Caco-2 (cell line): ENCODE measurements around the gene NEU1. TPM values are rescaled to one million over a fixed set of nuclear protein-coding genes. Genes with fewer than 3 reads are reported as not detected.
A peak's percentile ranks its signal among the peaks of the same experiment; 100 is the strongest.

ENCODE experiments used
- BruUV-seq: library from RNA; stranded (reverse); fragments of 400-500 nt; replicated peaks from 2 replicates; lab custom pipeline; 2021; lab: Mats Ljungman, UMichigan
- CTCF ChIA-PET: fragments of 300-600 bp; sonication (Branson Sonifier 250); formaldehyde crosslinking; loops from one replicate; lab custom pipeline; 2022; ENCODE audit warnings: antibody characterized with exemption; lab: Charles Lee
- POLR2A ChIA-PET: fragments of 300-600 bp; sonication (Branson Sonifier 250); formaldehyde crosslinking; loops from one replicate; lab custom pipeline; 2022; ENCODE audit warnings: antibody characterized with exemption; lab: Charles Lee
- DNase-seq, 2 experiments: peaks; one replicate each; pipeline versions ENCODE4 v3.0.0 to v3.0.0-alpha.2; 2020 to 2022
- H3K27me3 ChIP-seq: replicated peaks from 2 replicates; pipeline ENCODE4 v1.6.0; 2011; ENCODE audit warnings: low read length; ENCODE audit not compliant: control insufficient read depth, insufficient read depth
- H3K36me3 ChIP-seq: 2 replicates; pipeline ENCODE4 v1.5.1; 2011; ENCODE audit warnings: low read length; ENCODE audit not compliant: control insufficient read depth, insufficient read depth
- H3K4me1 ChIP-seq: fragments of 250-450 bp; sonication (Bioruptor Pico); 2 replicates; pipeline ENCODE4 v1.5.1; 2020; ENCODE audit warnings: mild to moderate bottlenecking
- H3K4me3 ChIP-seq: 2 replicates; pipeline ENCODE4 v1.5.1; 2011; ENCODE audit warnings: low read depth, mild to moderate bottlenecking, control low read depth, low read length
- H3K9me3 ChIP-seq: fragments of 250-450 bp; sonication (Bioruptor Pico); 2 replicates; pipeline ENCODE4 v1.5.1; 2020; ENCODE audit warnings: mild to moderate bottlenecking, moderate library complexity
- H3K27ac Mint-ChIP-seq: one replicate; pipeline ENCODE4 v1.8.0; 2022; ENCODE audit warnings: mixed read lengths; ENCODE audit not compliant: unreplicated experiment
- H3K27me3 Mint-ChIP-seq: one replicate; pipeline ENCODE4 v1.8.0; 2022; ENCODE audit warnings: mixed read lengths; ENCODE audit not compliant: insufficient read depth, unreplicated experiment
- H3K36me3 Mint-ChIP-seq: one replicate; pipeline ENCODE4 v1.8.0; 2022; ENCODE audit warnings: mild to moderate bottlenecking, mixed read lengths; ENCODE audit not compliant: insufficient read depth, unreplicated experiment
- H3K4me1 Mint-ChIP-seq: one replicate; pipeline ENCODE4 v1.8.0; 2022; ENCODE audit warnings: low read depth, mixed read lengths; ENCODE audit not compliant: unreplicated experiment
- H3K4me3 Mint-ChIP-seq: one replicate; pipeline ENCODE4 v1.8.0; 2022; ENCODE audit warnings: mild to moderate bottlenecking, moderate library complexity, mixed read lengths; ENCODE audit not compliant: unreplicated experiment
- H3K9me3 Mint-ChIP-seq: one replicate; pipeline ENCODE4 v1.8.0; 2022; ENCODE audit warnings: mixed read lengths; ENCODE audit not compliant: unreplicated experiment
- intact Hi-C: fragments of 100-400 bp; cut with micrococcal nuclease; formaldehyde crosslinking; loops from one replicate; pipeline ENCODE4 v1.10.0; 2022; ENCODE audit not compliant: unreplicated experiment
- total RNA-seq: library from RNA; stranded (reverse); gene quantifications from 2 replicates; pipeline ENCODE4 v1.2.3, GENCODE V29; 2022
- TF ChIP-seq, protein P1 (sequence below), 2 experiments: fragments of 200-600 bp in 1 of 2; IDR thresholded peaks; 1 replicate in 1 of 2; 2 replicates in 1 of 2; pipeline versions ENCODE4 v1.5.1 to v1.8.0; 2011 to 2022; ENCODE audit warnings: antibody characterized with exemption in 1 of 2, control low read depth in 1 of 2, inconsistent platforms in 1 of 2, low read depth in 1 of 2, low read length in 1 of 2, mild to moderate bottlenecking in 1 of 2, moderate library complexity in 1 of 2; ENCODE audit not compliant: insufficient read depth in 1 of 2, severe bottlenecking in 1 of 2, unreplicated experiment in 1 of 2

Gene NEU1
- total RNA-seq, 1 experiment from 2014 or later = 176 TPM

DNA sequence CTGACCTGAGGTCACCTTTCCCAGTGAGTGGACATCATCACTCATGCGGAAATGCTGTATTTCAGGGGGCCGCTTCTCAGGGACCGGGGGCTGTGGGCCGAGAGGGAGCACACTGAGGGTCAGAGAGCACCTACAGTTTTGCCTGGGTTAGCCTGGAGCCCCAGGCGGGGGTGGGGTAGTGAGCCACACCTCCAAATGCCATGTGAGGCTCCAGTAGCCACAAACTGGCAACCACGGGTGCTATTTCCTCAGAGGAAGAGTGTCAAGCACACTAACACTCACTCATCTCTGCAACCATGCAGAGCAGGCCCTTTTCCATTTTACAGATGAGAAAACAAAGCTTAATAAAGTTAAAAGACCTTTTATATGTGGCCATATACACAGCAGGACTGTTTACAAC, 30.2 kb upstream of the NEU1 start:
- intact Hi-C loops = no loop called here
- no peak overlapping the region for H3K27ac Mint-ChIP-seq
- H3K4me1 Mint-ChIP-seq = no peaks in the 10 kb centered on the region
- CTCF ChIA-PET = interaction anchor here (1.7 kb wide), 1 partner anchor 13 kb away, joined by 4 read pairs; no protein-coding TSS in a partner anchor
- POLR2A ChIA-PET = no interaction called here
- H3K36me3 ChIP-seq = no peaks in the 10 kb centered on the region; the same call in none of the 2 replicates
- TF ChIP-seq, protein P1, sequence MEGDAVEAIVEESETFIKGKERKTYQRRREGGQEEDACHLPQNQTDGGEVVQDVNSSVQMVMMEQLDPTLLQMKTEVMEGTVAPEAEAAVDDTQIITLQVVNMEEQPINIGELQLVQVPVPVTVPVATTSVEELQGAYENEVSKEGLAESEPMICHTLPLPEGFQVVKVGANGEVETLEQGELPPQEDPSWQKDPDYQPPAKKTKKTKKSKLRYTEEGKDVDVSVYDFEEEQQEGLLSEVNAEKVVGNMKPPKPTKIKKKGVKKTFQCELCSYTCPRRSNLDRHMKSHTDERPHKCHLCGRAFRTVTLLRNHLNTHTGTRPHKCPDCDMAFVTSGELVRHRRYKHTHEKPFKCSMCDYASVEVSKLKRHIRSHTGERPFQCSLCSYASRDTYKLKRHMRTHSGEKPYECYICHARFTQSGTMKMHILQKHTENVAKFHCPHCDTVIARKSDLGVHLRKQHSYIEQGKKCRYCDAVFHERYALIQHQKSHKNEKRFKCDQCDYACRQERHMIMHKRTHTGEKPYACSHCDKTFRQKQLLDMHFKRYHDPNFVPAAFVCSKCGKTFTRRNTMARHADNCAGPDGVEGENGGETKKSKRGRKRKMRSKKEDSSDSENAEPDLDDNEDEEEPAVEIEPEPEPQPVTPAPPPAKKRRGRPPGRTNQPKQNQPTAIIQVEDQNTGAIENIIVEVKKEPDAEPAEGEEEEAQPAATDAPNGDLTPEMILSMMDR (IDR thresholded peaks at IDR 0.05; ENCODE audit: insufficient read depth in 1 of 2, low read depth in 1 of 2, low read length in 1 of 2, severe bottlenecking in 1 of 2, unreplicated experiment in 1 of 2) = no peak
- no peak for DNase-seq
- H3K36me3 Mint-ChIP-seq = peaks cover 72% of the 10 kb centered on the region
- no peaks in the 10 kb centered on the region for H3K27me3 Mint-ChIP-seq
- no peaks in the 10 kb centered on the region for H3K9me3 Mint-ChIP-seq
- no TSS peak for BruUV-seq
- peaks cover 3% of the 10 kb centered on the region for H3K4me1 ChIP-seq
- no peaks in the 10 kb centered on the region for H3K9me3 ChIP-seq
- H3K27me3 ChIP-seq = no peaks in the 10 kb centered on the region
- no peak overlapping the region for H3K4me3 ChIP-seq
- no peak overlapping the region for H3K4me3 Mint-ChIP-seq

DNA sequence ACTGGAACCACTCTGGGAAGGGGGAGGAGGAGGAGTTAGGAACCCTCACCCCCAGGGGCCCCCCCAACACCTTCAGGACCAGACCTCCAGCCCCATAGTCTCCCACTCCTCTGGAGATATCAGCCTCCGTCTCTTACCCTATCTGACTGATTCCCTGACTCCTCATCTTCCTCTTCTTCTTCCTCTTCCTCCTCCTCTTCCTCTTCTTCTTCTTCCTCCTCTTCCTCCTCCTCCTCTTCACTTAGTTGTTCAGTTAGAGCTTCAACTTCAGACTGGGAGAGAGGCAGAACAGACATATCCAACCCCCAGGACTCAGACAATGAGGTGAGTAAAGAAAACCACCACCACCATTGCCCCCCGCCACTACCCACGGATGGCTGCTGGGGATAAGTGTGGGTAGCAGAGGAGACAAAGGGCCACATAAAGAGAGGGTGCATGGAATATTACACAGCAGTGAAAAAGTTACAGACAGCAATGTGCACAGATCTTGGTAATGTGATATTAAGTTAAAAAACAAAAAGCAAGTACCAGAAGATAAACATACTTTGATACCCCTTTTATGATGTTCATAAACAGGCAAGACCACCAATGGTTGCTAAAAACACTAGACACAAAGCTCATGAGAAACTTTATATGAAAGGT, 26.8 kb upstream of the NEU1 start:
- Mint-ChIP-seq H3K36me3 (peaks cover 77% of the 10 kb centered on the region), H3K4me1 (no peaks in the 10 kb centered on the region), H3K27ac (no peak overlapping the region), H3K4me3 (no peak overlapping the region), H3K9me3 (no peaks in the 10 kb centered on the region), H3K27me3 (no peaks in the 10 kb centered on the region)
- POLR2A ChIA-PET = no interaction called here
- no TSS peak for BruUV-seq
- TF ChIP-seq, protein P1 (IDR thresholded peaks at IDR 0.05; ENCODE audit: insufficient read depth in 1 of 2, low read depth in 1 of 2, low read length in 1 of 2, severe bottlenecking in 1 of 2, unreplicated experiment in 1 of 2) = no peak
- Histone ChIP-seq H3K27me3 (no peaks in the 10 kb centered on the region), H3K4me1 (no peaks in the 10 kb centered on the region), H3K36me3 (no peaks in the 10 kb centered on the region; the same call in none of the 2 replicates), H3K4me3 (no peak overlapping the region), H3K9me3 (no peaks in the 10 kb centered on the region)
- CTCF ChIA-PET = no interaction called here
- intact Hi-C loops = no loop called here
- no peak for DNase-seq

DNA sequence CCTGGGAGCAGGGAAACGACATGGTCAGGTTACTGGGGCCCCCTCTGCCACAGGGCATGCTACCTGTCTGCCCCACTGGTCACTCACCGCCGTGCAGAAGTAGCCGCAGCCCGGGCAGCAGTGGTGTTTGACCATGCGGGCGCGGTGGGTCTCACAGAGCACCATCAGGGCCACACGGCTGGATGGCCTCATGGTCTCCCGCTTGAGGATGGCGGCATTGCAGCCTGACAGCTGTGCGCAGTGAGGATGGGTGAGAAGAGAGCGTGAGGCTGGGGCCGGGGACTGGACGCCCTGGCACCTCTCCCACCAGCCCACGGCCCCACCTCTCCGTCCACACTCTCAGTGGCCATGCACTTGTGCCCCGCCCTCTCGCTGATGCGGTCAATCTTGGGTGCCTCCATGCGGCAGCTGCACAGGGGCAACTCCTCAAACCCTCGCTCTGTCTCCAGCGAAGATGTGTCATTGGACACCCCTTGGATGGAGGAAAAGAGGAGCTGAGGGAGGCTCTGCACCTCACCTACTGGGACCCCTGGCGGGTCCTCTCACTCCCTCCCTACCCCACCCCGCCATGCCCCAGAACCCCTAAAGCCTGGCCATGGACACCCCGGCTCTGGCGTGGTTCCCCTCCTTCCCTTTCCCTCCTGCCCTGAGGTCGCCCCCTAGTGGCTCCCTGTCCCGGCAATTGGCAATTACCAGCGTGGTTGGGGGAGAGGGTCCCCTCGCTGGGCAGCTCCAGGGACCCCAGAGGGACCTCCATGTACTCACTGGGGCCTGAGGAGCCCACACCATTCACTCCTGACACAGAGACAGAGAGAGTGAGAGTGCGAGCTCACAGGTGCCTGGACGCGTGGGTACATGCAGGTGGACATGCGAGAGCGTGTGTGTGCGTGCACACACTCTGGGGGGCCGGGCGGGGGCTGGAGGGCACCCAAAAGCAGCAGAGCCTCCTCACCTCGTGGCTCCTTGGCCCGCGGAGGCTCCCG, 25.9 kb upstream of the NEU1 start:
- Histone ChIP-seq H3K9me3 (no peaks in the 10 kb centered on the region), H3K36me3 (no peaks in the 10 kb centered on the region; the same call in none of the 2 replicates), H3K4me1 (no peaks in the 10 kb centered on the region), H3K4me3 (no peak overlapping the region), H3K27me3 (no peaks in the 10 kb centered on the region)
- intact Hi-C loops = no loop called here
- CTCF ChIA-PET = no interaction called here
- TF ChIP-seq, protein P1 (IDR thresholded peaks at IDR 0.05; ENCODE audit: insufficient read depth in 1 of 2, low read depth in 1 of 2, low read length in 1 of 2, severe bottlenecking in 1 of 2, unreplicated experiment in 1 of 2) = peak; percentile 73
- no peaks in the 10 kb centered on the region for H3K9me3 Mint-ChIP-seq
- H3K27me3 Mint-ChIP-seq = no peaks in the 10 kb centered on the region
- H3K27ac Mint-ChIP-seq = no peak overlapping the region
- H3K4me1 Mint-ChIP-seq = no peaks in the 10 kb centered on the region
- TSS peak; percentile 35 for BruUV-seq
- POLR2A ChIA-PET = interaction anchor here (1.0 kb wide), 1 partner anchor 9 kb away, joined by 3 read pairs; the partner anchor contains the start of gene EHMT2
- peaks cover 69% of the 10 kb centered on the region for H3K36me3 Mint-ChIP-seq
- DNase-seq = peak in 1 of 2 experiments; percentile 54
- no peak overlapping the region for H3K4me3 Mint-ChIP-seq
